ENCODE results near the gene TRIL. TPM values are rescaled to one million over a fixed set of nuclear protein-coding genes. Genes with fewer than 3 reads are reported as not detected.

Gene TRIL
- total and polyA plus RNA-seq, 2 of the 4 experiments (the other 2 are of a cell fraction), result under 0.01 to 0.09 TPM

DNA sequence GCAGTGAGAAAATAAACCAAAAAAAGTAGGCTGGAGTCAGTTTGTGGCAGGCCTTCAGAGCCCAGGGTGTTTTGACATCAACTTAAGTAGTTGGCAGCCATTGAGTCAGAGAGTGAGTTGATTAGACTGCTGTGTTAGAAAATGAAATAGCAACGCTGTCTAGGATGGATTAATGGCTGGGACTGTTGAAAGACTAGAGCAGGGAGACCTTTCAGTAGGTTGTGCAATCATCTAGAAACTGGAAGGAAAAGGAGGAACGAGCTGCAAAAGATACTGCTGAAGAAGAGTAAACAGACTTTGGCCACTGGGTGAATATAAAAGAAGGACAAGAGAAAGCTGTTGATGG, 28.6 kb upstream of the TRIL start:
- H2BK20ac ChIP-seq (ENCODE audit: low read depth, low read length), result peak overlapping the region; percentile 76; the same call in 1 of the 2 replicates
- H3K27me3 ChIP-seq (ENCODE audit: control insufficient read depth, insufficient read depth, low read length), result no peaks in the 10 kb centered on the region
- H2BK5ac ChIP-seq (ENCODE audit: low read depth, low read length, poor library complexity, severe bottlenecking), result peak overlapping the region; percentile 41
- H2AK9ac ChIP-seq (replicated peaks; ENCODE audit: low read depth, low read length, poor library complexity), result no peak overlapping the region
- TF ChIP-seq FOS (IDR thresholded peaks at IDR 0.05; ENCODE audit: low read depth, low read length) (no peak), CHD1 (IDR thresholded peaks at IDR 0.05; ENCODE audit: low read depth, low read length) (no peak), NFE2L2 (IDR thresholded peaks at IDR 0.05; ENCODE audit: low read depth, low read length) (no peak), CEBPB (IDR thresholded peaks at IDR 0.05; ENCODE audit: low read depth, low read length) (peak; percentile 96)
- peak overlapping the region; percentile 50; the same call in 1 of the 2 replicates for H3K4ac ChIP-seq (ENCODE audit: low read depth, low read length)
- intact Hi-C loops (cut with micrococcal nuclease) (no loop called here), dilution Hi-C loops (cut with HindIII; ENCODE audit: low sequenced_read_pairs, unreplicated experiment) (no loop called here), in situ Hi-C loops (cut with MboI; ENCODE audit: low sequenced_read_pairs) (no loop called here)
- no peak overlapping the region for H4K5ac ChIP-seq (ENCODE audit: low read depth, low read length)
- H4K8ac ChIP-seq (ENCODE audit: low read depth in 2 of 2, low read length in 2 of 2), result peak overlapping the region in 1 of 2 experiments; percentile 28; a peak in 1 of 4 replicates
- H2BK120ac ChIP-seq (ENCODE audit: low read depth, low read length), result peak overlapping the region; percentile 72
- H3K4me1 ChIP-seq (ENCODE audit: control insufficient read depth, insufficient read depth, low read length), result peaks cover 22% of the 10 kb centered on the region
- no peaks in the 10 kb centered on the region for H3K36me3 ChIP-seq (ENCODE audit: control insufficient read depth, insufficient read depth, low read length)
- no peak overlapping the region for H3K4me3 ChIP-seq (ENCODE audit: insufficient read depth, low read depth, low read length)
- H3K79me1 ChIP-seq (ENCODE audit: low read depth in 1 of 2, low read length in 2 of 2), result no peaks in the 10 kb centered on the region
- peak overlapping the region; percentile 38 for H3K4me2 ChIP-seq (ENCODE audit: low read depth, low read length)
- WGBS, 2 experiments (ENCODE audit: extremely low coverage in 2 of 2, insufficient read length in 1 of 2), result 0% methylated on average over 1 of the region's 2 CpGs; no CpG with 5 or more reads in 1 of the 2 experiments
- H3K56ac ChIP-seq (ENCODE audit: extremely low read depth, insufficient read depth, low read length), result no peak overlapping the region
- H3K9me1 ChIP-seq (ENCODE audit: insufficient read depth, low read length), result peaks cover 15% of the 10 kb centered on the region
- no peak overlapping the region for H3K9ac ChIP-seq (ENCODE audit: low read depth, low read length)
- H3K23ac ChIP-seq (ENCODE audit: low read depth, low read length), result peak overlapping the region; percentile 60; the same call in 1 of the 2 replicates
- CTCF ChIA-PET, result no interaction called here
- no peaks in the 10 kb centered on the region for H4K20me1 ChIP-seq (ENCODE audit: insufficient read depth, low read length)
- no TSS peak for BruUV-seq (replicated peaks)
- peak; percentile 77 for DNase-seq
- H2AK5ac ChIP-seq (ENCODE audit: low read depth, low read length), result no peak overlapping the region
- peak overlapping the region; percentile 58 for H2AFZ ChIP-seq (replicated peaks; ENCODE audit: low read length, poor library complexity)
- no peak overlapping the region for H4K91ac ChIP-seq (ENCODE audit: insufficient read depth, low read depth, low read length)
- POLR2A ChIA-PET (ENCODE audit: unreplicated experiment), result no interaction called here
- H3K14ac ChIP-seq (replicated peaks; ENCODE audit: low read depth, low read length), result peak overlapping the region; percentile 82
- peak overlapping the region; percentile 85; the same call in 2 of the 3 replicates for H2BK15ac ChIP-seq (ENCODE audit: low read depth, low read length)
- peak overlapping the region; percentile 66; the same call in 1 of the 2 replicates for H3K18ac ChIP-seq (ENCODE audit: low read depth, low read length)
- no peaks in the 10 kb centered on the region for H3K9me3 ChIP-seq (ENCODE audit: control insufficient read depth, insufficient read depth, low read length)
- peak; percentile 69 for ATAC-seq (ENCODE audit: low read depth)
- peak overlapping the region; percentile 6; the same call in 1 of the 2 replicates for H3K27ac ChIP-seq (ENCODE audit: insufficient read depth, low read length)
